Ovary (tissue), 9 donors: Measurements from ENCODE around the gene TSGA10IP. TPM values are rescaled to one million over a fixed set of nuclear protein-coding genes. Genes with fewer than 3 reads are reported as not detected.

ENCODE experiments used
- DNase-seq, 5 donors: peaks; one replicate each; pipeline ENCODE4 v3.0.0-alpha.2; 2019 to 2020
- H3K27ac ChIP-seq, 2 donors: fragments of 200-600 bp; one replicate each; pipeline versions ENCODE4 v1.5.1 to v1.8.0; 2019 to 2022
- H3K27me3 ChIP-seq: fragments of 200-600 bp; one replicate; pipeline ENCODE4 v1.8.0; 2022
- H3K36me3 ChIP-seq: fragments of 200-600 bp; sonication (generic); one replicate; pipeline ENCODE4 v1.5.1; 2019
- H3K4me1 ChIP-seq: one replicate; pipeline ENCODE4 v1.8.1; 2013; ENCODE audit warnings: mild to moderate bottlenecking, moderate library complexity; ENCODE audit not compliant: insufficient read depth
- H3K4me3 ChIP-seq: fragments of 200-600 bp; sonication (generic); one replicate; pipeline ENCODE4 v1.5.1; 2017
- H3K9me3 ChIP-seq, 2 donors: fragments of 200-600 bp in 1 of 2; sonication (generic) in 1 of 2; one replicate each; pipeline versions ENCODE4 v1.5.1 to v1.8.1; 2013 to 2019; ENCODE audit warnings: mild to moderate bottlenecking in 1 of 2, moderate library complexity in 1 of 2
- EP300 ChIP-seq: sonication (generic); formaldehyde crosslinking; IDR thresholded peaks from one replicate; pipeline ENCODE4 v1.6.1; 2017; ENCODE audit warnings: antibody characterized with exemption
- POLR2A ChIP-seq: fragments of 450-650 bp; IDR thresholded peaks from one replicate; pipeline ENCODE4 v1.6.1; 2017; ENCODE audit warnings: antibody characterized with exemption, mild to moderate bottlenecking, moderate library complexity
- WGBS, 3 donors: extraction: QIAGEN DNeasy Blood & Tissue Kit in 1 of 3; methylation state at CpG; one replicate each; pipeline versions ENCODE4 v1.1.5 to v1.1.7; 2013 to 2017; 5-methylcytosine and 5-hydroxymethylcytosine counted together
- intact Hi-C, 4 donors: fragments of 100-400 bp; cut with DNase I; formaldehyde crosslinking; loops; one replicate each; pipeline versions ENCODE4 v1.11.0 to v1.15.1; 2022 to 2023
- polyA plus RNA-seq, 2 donors: library from polyadenylated mRNA; stranded (reverse); fragments of 200-250 nt in 1 of 2; fragments of 350-450 nt in 1 of 2; fragmentation: Illumina TruSeq in 1 of 2; extraction: RNeasy Lipid Tissue Mini Kit (QIAGEN cat#74804) in 1 of 2; gene quantifications; one replicate each; pipeline ENCODE4 v1.2.3, GENCODE V29; 2013 to 2014
- total RNA-seq, 7 donors: library from RNA; depleted of rRNA in 2 of 7; stranded (reverse); fragments of >200 nt in 2 of 7; fragmentation: NEBNext Ultra II Directional in 3 of 7; extraction: Animal tissue kit (Norgen Biotek cat#: 25700) in 3 of 7; gene quantifications; one replicate each; pipeline versions ENCODE4 v1.1.0 to v1.2.4, GENCODE V29; 2016 to 2023
- TF ChIP-seq, protein P1 (sequence below), 3 donors: fragments of 450-650 bp in 2 of 3; fragments of 200-600 bp in 1 of 3; IDR thresholded peaks; one replicate each; pipeline versions ENCODE4 v1.5.1 to v1.8.0; 2016 to 2022; ENCODE audit warnings: antibody characterized with exemption in 3 of 3, mild to moderate bottlenecking in 1 of 3
- donor health status: DM: no; HTN: no; CAD: no; lungs with moderate emphysema.
- donor health status: DM: no; HTN: no; CAD: no.
- donor health status: Bipolar disorder and iron deficiency.
- donor health status: DM: yes; HTN: yes; CAD: no.
- donor health status: DM: no; HTN: no; CAD: no.
- donor health status: DM: yes; HTN: yes; CAD: no.

TSGA10IP gene
- total and polyA plus RNA-seq, 9 donors = not detected

DNA sequence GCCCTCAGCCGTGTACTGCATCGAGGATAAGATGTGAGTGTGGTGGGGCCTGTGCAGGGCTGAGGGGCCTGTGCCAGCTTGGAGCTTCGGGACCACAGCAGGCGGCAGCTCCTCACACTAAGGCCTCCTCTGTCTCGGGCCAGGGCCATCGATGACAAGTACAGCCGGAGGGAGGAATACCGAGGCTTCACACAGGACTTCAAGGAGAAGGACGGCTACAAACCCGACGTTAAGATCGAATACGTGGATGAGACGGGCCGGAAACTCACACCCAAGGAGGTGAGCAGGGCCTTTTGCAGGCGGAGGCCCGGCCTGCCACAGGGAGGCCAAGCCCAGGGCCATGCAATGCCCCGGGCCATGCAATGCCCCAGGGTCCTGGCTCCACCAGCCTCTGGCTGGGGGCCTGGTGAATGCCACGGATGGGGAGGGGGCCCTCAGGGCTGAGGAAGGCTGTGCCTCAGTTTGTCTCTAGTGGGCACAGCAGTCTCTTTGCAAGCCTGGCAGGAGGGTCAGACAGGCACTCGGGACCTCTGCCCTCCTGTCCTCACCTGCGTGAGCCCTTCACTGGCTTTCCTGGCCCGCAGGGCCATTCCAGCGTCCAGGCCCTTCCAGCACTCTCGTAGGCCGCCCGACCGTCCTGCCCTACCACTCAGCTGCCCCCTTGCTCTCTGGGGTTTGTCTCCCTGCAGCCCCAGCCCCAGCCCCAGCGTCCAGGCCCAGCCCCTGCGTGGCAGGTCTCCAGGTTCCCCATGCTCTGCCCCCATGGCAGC is 32.5 kb downstream of the TSGA10IP start:
- Histone ChIP-seq H3K27ac (no peak overlapping the region), H3K4me3 (no peak overlapping the region), H3K36me3 (no peaks in the 10 kb centered on the region), H3K4me1 (no peaks in the 10 kb centered on the region), H3K27me3 (no peaks in the 10 kb centered on the region), H3K9me3 (no peaks in the 10 kb centered on the region)
- WGBS, 3 donors = 80 to 84% (median 81%) methylated on average over 28 to 29 of the region's 29 CpGs
- DNase-seq = no peak
- intact Hi-C loops = no loop called here
- TF ChIP-seq, protein P1, sequence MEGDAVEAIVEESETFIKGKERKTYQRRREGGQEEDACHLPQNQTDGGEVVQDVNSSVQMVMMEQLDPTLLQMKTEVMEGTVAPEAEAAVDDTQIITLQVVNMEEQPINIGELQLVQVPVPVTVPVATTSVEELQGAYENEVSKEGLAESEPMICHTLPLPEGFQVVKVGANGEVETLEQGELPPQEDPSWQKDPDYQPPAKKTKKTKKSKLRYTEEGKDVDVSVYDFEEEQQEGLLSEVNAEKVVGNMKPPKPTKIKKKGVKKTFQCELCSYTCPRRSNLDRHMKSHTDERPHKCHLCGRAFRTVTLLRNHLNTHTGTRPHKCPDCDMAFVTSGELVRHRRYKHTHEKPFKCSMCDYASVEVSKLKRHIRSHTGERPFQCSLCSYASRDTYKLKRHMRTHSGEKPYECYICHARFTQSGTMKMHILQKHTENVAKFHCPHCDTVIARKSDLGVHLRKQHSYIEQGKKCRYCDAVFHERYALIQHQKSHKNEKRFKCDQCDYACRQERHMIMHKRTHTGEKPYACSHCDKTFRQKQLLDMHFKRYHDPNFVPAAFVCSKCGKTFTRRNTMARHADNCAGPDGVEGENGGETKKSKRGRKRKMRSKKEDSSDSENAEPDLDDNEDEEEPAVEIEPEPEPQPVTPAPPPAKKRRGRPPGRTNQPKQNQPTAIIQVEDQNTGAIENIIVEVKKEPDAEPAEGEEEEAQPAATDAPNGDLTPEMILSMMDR (IDR thresholded peaks at IDR 0.05) = no peak
- TF ChIP-seq POLR2A (no peak), EP300 (no peak)

DNA sequence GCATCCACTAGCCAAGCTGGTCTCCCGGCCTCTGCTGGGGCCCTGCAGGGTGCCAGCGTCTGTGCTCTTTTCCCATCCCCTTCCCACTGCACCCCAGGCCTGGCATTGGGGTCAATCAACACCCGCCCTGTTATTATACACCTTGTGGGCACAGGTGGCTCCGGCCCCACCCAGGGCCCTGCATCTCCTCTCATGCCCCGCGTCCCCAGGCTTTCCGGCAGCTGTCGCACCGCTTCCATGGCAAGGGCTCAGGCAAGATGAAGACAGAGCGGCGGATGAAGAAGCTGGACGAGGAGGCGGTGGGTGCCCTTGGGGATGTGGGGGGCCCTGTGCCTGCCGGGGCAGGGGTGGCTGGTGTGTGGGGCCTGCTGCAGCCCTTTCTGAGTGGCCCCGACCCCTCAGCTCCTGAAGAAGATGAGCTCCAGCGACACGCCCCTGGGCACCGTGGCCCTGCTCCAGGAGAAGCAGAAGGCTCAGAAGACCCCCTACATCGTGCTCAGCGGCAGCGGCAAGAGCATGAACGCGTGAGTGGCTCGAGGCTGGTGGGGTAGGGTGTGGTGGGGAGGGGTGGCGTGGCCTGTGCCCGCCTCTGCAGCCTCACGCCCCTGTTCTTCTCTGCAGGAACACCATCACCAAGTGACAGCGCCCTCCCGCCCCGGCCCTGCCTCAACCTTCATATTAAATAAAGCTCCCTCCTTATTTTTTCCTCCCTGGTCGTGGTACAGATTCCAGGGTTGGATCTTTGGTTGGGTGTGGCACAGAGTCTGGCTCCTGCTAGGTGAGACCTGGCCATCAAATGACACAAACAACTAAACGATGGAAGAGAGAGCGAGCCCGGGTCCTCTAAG is 33.3 kb downstream of the TSGA10IP start:
- no peak for DNase-seq
- Histone ChIP-seq H3K27ac (no peak overlapping the region), H3K9me3 (no peaks in the 10 kb centered on the region), H3K4me1 (no peaks in the 10 kb centered on the region), H3K27me3 (no peaks in the 10 kb centered on the region), H3K36me3 (no peaks in the 10 kb centered on the region), H3K4me3 (no peak overlapping the region)
- WGBS, 3 donors = 85 to 90% (median 86%) methylated on average over 34 of the region's 34 CpGs
- intact Hi-C loops = no loop called here
- TF ChIP-seq, protein P1 (IDR thresholded peaks at IDR 0.05) = no peak

DNA sequence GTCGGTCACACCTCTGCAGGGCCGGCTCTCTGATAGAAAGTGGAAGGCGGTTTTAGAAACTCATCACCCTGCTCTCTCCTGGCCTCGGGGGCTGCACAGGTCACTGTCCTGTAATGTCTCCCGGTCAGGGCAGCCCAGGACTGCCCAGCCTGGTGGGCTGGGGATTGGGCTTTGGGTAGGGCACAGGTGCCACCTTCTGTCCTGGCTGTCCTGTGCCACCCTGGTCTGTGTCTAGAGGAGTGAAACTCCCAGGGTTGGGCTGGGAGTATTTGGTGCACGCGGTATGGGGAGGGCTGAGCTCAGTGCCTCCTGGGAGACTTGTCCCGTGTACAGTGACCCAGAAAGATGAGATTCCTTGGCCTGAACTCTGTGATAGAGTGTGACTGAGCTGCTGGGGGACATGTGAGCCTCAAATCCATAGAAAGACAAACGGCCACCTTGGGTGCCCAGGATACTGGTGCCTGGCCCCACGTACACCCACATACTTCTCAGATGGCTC is 34.0 kb downstream of the TSGA10IP start:
- TF ChIP-seq POLR2A (no peak), EP300 (no peak)
- TF ChIP-seq, protein P1 (IDR thresholded peaks at IDR 0.05) = no peak
- H3K27ac ChIP-seq = no peak overlapping the region
- H3K36me3 ChIP-seq = no peaks in the 10 kb centered on the region
- intact Hi-C loops = no loop called here
- WGBS, 3 donors = 77 to 85% (median 80%) methylated on average over 10 of the region's 10 CpGs
- H3K4me1 ChIP-seq = no peaks in the 10 kb centered on the region
- H3K9me3 ChIP-seq = no peaks in the 10 kb centered on the region
- H3K4me3 ChIP-seq = no peak overlapping the region
- no peaks in the 10 kb centered on the region for H3K27me3 ChIP-seq
- DNase-seq = no peak

DNA sequence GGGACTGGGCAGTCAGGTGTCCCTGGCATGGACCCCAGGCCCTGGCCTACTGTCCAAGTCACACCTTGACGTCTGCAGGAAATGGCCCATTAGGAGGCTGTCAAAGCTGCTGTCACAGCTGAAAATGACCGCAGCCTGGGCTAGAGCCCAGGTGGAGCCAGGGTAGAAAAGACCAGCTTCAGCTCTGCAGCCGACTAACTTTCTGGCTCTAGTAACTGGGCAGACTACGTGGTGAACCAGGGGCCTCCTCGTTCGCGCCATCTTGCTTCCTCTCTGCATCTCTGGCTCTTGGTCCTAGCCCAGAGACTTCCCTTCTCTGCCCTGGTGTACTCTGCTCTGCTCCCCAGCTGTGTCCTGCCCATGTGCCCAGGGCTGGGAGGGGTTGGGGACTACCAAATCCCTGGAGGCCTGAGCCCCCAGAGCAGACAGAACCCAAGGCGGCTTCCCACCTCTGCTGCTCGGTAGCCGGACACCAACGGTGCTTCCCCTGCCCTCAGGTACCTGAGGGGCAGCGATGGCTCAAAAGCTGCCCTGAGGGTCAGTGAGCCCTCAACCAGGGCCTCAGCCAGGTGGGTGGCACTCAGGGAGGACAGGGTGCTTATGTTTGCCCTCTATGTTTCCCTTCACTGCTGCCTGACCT is 35.9 kb downstream of the TSGA10IP start:
- H3K4me3 ChIP-seq = no peak overlapping the region
- H3K4me1 ChIP-seq = no peaks in the 10 kb centered on the region
- TF ChIP-seq EP300 = no peak
- no peak for TF ChIP-seq POLR2A
- TF ChIP-seq, protein P1 (IDR thresholded peaks at IDR 0.05) = no peak
- H3K9me3 ChIP-seq = no peaks in the 10 kb centered on the region
- no peaks in the 10 kb centered on the region for H3K27me3 ChIP-seq
- intact Hi-C loops = loop anchor here in 2 of 4 donors (5.0 to 10.0 kb wide), 2 partner anchors 99 to 266 kb away; partner anchors contain the start of gene KAT5 (in 1 of the 2)
- WGBS, 3 donors = 64 to 77% (median 67%) methylated on average over 12 of the region's 12 CpGs
- no peak overlapping the region for H3K27ac ChIP-seq
- no peak for DNase-seq
- H3K36me3 ChIP-seq = no peaks in the 10 kb centered on the region
